OCI-LY7 (cell line): ENCODE data around the gene CNTN6. TPM values are rescaled to one million over a fixed set of nuclear protein-coding genes. Genes with fewer than 3 reads are reported as not detected.
A peak's percentile ranks its signal among the peaks of the same experiment; 100 is the strongest.

Experiments used
- BruUV-seq: library from RNA; stranded (reverse); fragments of 400-500 nt; replicated peaks from 2 replicates; lab custom pipeline; 2021; lab: Mats Ljungman, UMichigan
- CTCF ChIA-PET: fragments of 300-600 bp; sonication (Branson Sonifier 250); formaldehyde crosslinking; loops from one replicate; lab custom pipeline; 2022; ENCODE audit warnings: antibody characterized with exemption; ENCODE audit not compliant: unreplicated experiment; lab: Charles Lee
- POLR2A ChIA-PET: fragments of 300-600 bp; sonication (Branson Sonifier 250); formaldehyde crosslinking; loops from one replicate; lab custom pipeline; 2022; ENCODE audit warnings: antibody characterized with exemption; lab: Charles Lee
- DNase-seq: peaks from one replicate; pipeline ENCODE4 v3.0.0-alpha.2; 2015; ENCODE audit warnings: low spot score
- H2AFZ ChIP-seq: fragments of 200-600 bp; sonication (generic), shearing (Covaris generic); 2 replicates; pipeline ENCODE4 v1.6.1; 2014; ENCODE audit warnings: mild to moderate bottlenecking, antibody characterized with exemption, low read length, moderate library complexity
- H3K27ac ChIP-seq: fragments of 200-600 bp; sonication (generic); 2 replicates; pipeline ENCODE4 v1.5.1; 2014; ENCODE audit warnings: mixed run types, low read depth, mild to moderate bottlenecking, moderate library complexity, low read length, inconsistent platforms; ENCODE audit not compliant: poor library complexity, severe bottlenecking
- H3K36me3 ChIP-seq: fragments of 200-600 bp; sonication (generic); 2 replicates; pipeline ENCODE4 v1.6.1; 2014; ENCODE audit warnings: mild to moderate bottlenecking, antibody characterized with exemption, low read length, moderate library complexity, mixed read lengths; ENCODE audit not compliant: insufficient read depth
- H3K4me1 ChIP-seq: fragments of 200-600 bp; sonication (generic); 2 replicates; pipeline ENCODE4 v1.5.1; 2014; ENCODE audit warnings: mild to moderate bottlenecking, low read length; ENCODE audit not compliant: insufficient read depth, poor library complexity, severe bottlenecking
- H3K4me2 ChIP-seq: fragments of 200-600 bp; sonication (generic); 2 replicates; pipeline ENCODE4 v1.6.1; 2014; ENCODE audit warnings: mild to moderate bottlenecking, low read length
- H3K4me3 ChIP-seq: fragments of 200-600 bp; sonication (generic); 2 replicates; pipeline ENCODE4 v1.5.1; 2014; ENCODE audit warnings: mild to moderate bottlenecking, low read depth, low read length; ENCODE audit not compliant: poor library complexity, severe bottlenecking
- H3K79me2 ChIP-seq: fragments of 200-600 bp; sonication (generic); 2 replicates; pipeline ENCODE4 v1.6.1; 2016; ENCODE audit warnings: low read depth, mild to moderate bottlenecking, low read length, moderate library complexity, mixed read lengths; ENCODE audit not compliant: insufficient read depth
- H3K9me2 ChIP-seq: fragments of 200-600 bp; sonication (generic); 2 replicates; pipeline ENCODE4 v1.6.1; 2016; ENCODE audit warnings: mild to moderate bottlenecking, low read length, mixed read lengths; ENCODE audit not compliant: insufficient read depth
- H3K9me3 ChIP-seq: fragments of 200-600 bp; sonication (generic); 2 replicates; pipeline ENCODE4 v1.6.1; 2014; ENCODE audit warnings: mild to moderate bottlenecking, mixed run types, low read length, mixed read lengths
- H4K20me1 ChIP-seq: fragments of 200-600 bp; sonication (generic); 2 replicates; pipeline ENCODE4 v1.6.1; 2014; ENCODE audit warnings: mild to moderate bottlenecking, antibody characterized with exemption, low read length, moderate library complexity, mixed read lengths; ENCODE audit not compliant: insufficient read depth
- CTCF ChIP-seq: fragments of 200-600 bp; sonication (generic); conservative IDR thresholded peaks from 2 replicates; pipeline ENCODE4 v1.5.1; 2014; ENCODE audit warnings: mild to moderate bottlenecking, antibody characterized with exemption, low read length, moderate library complexity, mixed read lengths
- EZH2phosphoT487 ChIP-seq: fragments of 200-600 bp; sonication (generic); IDR thresholded peaks from 2 replicates; pipeline ENCODE4 v1.6.1; 2018; ENCODE audit warnings: low read depth, borderline replicate concordance, mild to moderate bottlenecking, mixed run types, antibody characterized with exemption, low read length, moderate library complexity, mixed read lengths
- intact Hi-C: fragments of 100-400 bp; cut with micrococcal nuclease; formaldehyde crosslinking; loops from one replicate; pipeline ENCODE4 v1.10.0; 2022; ENCODE audit not compliant: unreplicated experiment
- total RNA-seq, 2 experiments: library from RNA; depleted of rRNA in 1 of 2; stranded (reverse); fragments of >200 nt in 1 of 2; shearing (Covaris generic) in 1 of 2; gene quantifications; 2 replicates each; pipeline ENCODE4 v1.2.3, GENCODE V29; 2014 to 2022

CNTN6 gene
- total RNA-seq, 2 experiments from 2014 or later: not detected

GRCh38 chr3:1439395-1439794 lies 346.6 kb downstream of the CNTN6 start:
- no peak overlapping the region for H2AFZ ChIP-seq
- no peak overlapping the region for H3K4me2 ChIP-seq
- BruUV-seq: no TSS peak
- no peaks in the 10 kb centered on the region for H3K9me3 ChIP-seq
- H3K4me1 ChIP-seq: no peaks in the 10 kb centered on the region
- H4K20me1 ChIP-seq: no peaks in the 10 kb centered on the region
- H3K36me3 ChIP-seq: no peaks in the 10 kb centered on the region
- ChIA-PET CTCF (no interaction called here), POLR2A (interaction anchor here (0.5 kb wide), 1 partner anchor 873 kb away, joined by 4 read pairs; no protein-coding TSS in a partner anchor)
- no peaks in the 10 kb centered on the region for H3K9me2 ChIP-seq
- no peak for TF ChIP-seq EZH2phosphoT487
- TF ChIP-seq CTCF: peak; percentile 70
- H3K79me2 ChIP-seq: no peaks in the 10 kb centered on the region
- H3K27ac ChIP-seq: no peak overlapping the region
- intact Hi-C loops: no loop called here
- DNase-seq: peak; percentile 11
- H3K4me3 ChIP-seq: no peak overlapping the region

GRCh38 chr3:1442271-1442670 lies 349.4 kb downstream of the CNTN6 start:
- no peaks in the 10 kb centered on the region for H3K4me1 ChIP-seq
- no peak overlapping the region for H3K27ac ChIP-seq
- H4K20me1 ChIP-seq: no peaks in the 10 kb centered on the region
- no peak for DNase-seq
- H3K4me3 ChIP-seq: no peak overlapping the region
- intact Hi-C loops: no loop called here
- H3K4me2 ChIP-seq: no peak overlapping the region
- no peaks in the 10 kb centered on the region for H3K79me2 ChIP-seq
- no peaks in the 10 kb centered on the region for H3K9me2 ChIP-seq
- CTCF ChIA-PET: no interaction called here
- BruUV-seq: no TSS peak
- H3K9me3 ChIP-seq: no peaks in the 10 kb centered on the region
- TF ChIP-seq CTCF (no peak), EZH2phosphoT487 (no peak)
- no peak overlapping the region for H2AFZ ChIP-seq
- POLR2A ChIA-PET: interaction anchor here (0.7 kb wide), 1 partner anchor 14 kb away, joined by 3 read pairs; no protein-coding TSS in a partner anchor
- H3K36me3 ChIP-seq: no peaks in the 10 kb centered on the region

GRCh38 chr3:1444195-1444594 lies 351.4 kb downstream of the CNTN6 start:
- H3K4me1 ChIP-seq: no peaks in the 10 kb centered on the region
- H3K9me3 ChIP-seq: no peaks in the 10 kb centered on the region
- no peak for DNase-seq
- no peaks in the 10 kb centered on the region for H4K20me1 ChIP-seq
- POLR2A ChIA-PET: no interaction called here
- no peaks in the 10 kb centered on the region for H3K9me2 ChIP-seq
- CTCF ChIA-PET: no interaction called here
- no peak overlapping the region for H3K4me3 ChIP-seq
- no peak overlapping the region for H2AFZ ChIP-seq
- no TSS peak for BruUV-seq
- intact Hi-C loops: no loop called here
- H3K79me2 ChIP-seq: no peaks in the 10 kb centered on the region
- H3K36me3 ChIP-seq: no peaks in the 10 kb centered on the region
- H3K27ac ChIP-seq: no peak overlapping the region
- TF ChIP-seq EZH2phosphoT487: no peak
- TF ChIP-seq CTCF: no peak
- H3K4me2 ChIP-seq: no peak overlapping the region
